HepG2 (cell line): ENCODE measurements around the gene TXNRD3.

ENCODE experiments used
- CEBPG ChIP-seq: IDR thresholded peaks from 2 replicates; pipeline ENCODE4 v1.6.1; 2016
- EEA1 ChIP-seq: sonication (generic); formaldehyde crosslinking; IDR thresholded peaks from 2 replicates; pipeline ENCODE4 v1.5.1; 2020; ENCODE audit warnings: mild to moderate bottlenecking, missing genetic modification reagents, borderline replicate concordance
- FOXK1 ChIP-seq: sonication (generic); formaldehyde crosslinking; IDR thresholded peaks from 2 replicates; pipeline ENCODE4 v1.4.0; 2020; ENCODE audit warnings: low read depth, missing genetic modification reagents, borderline replicate concordance
- GABPA ChIP-seq, 2 experiments: IDR thresholded peaks; 2 replicates each; pipeline ENCODE4 v1.6.1; 2011 to 2016; ENCODE audit warnings: low read depth in 2 of 2, low read length in 1 of 2, missing biosample characterization in 1 of 2, missing genetic modification characterization in 1 of 2
- PHF8 ChIP-seq: sonication (generic); formaldehyde crosslinking; IDR thresholded peaks from 2 replicates; pipeline ENCODE4 v1.5.0; 2020; ENCODE audit warnings: missing genetic modification reagents
- SIN3A ChIP-seq: IDR thresholded peaks from 2 replicates; pipeline ENCODE4 v1.6.1; 2011; ENCODE audit warnings: low read depth, mild to moderate bottlenecking, control low read depth, low read length, borderline replicate concordance
- SMAD1 ChIP-seq: sonication (generic); formaldehyde crosslinking; IDR thresholded peaks from 2 replicates; pipeline ENCODE4 v1.4.0; 2020; ENCODE audit warnings: missing genetic modification reagents, low read depth, mild to moderate bottlenecking, borderline replicate concordance
- SP2 ChIP-seq: sonication (generic); formaldehyde crosslinking; IDR thresholded peaks from 2 replicates; pipeline ENCODE4 v1.5.1; 2020; ENCODE audit warnings: mild to moderate bottlenecking, missing genetic modification reagents
- ZFP36L1 ChIP-seq: sonication (generic); formaldehyde crosslinking; IDR thresholded peaks from 2 replicates; pipeline ENCODE4 v1.8.0; 2022; ENCODE audit warnings: mild to moderate bottlenecking, missing genetic modification reagents, moderate library complexity
- TF ChIP-seq, protein P1 (sequence below): sonication (generic); formaldehyde crosslinking; IDR thresholded peaks from 2 replicates; pipeline ENCODE4 v1.5.0; 2020; ENCODE audit warnings: mild to moderate bottlenecking, missing genetic modification reagents
- TF ChIP-seq, protein P2 (sequence below): sonication (generic); formaldehyde crosslinking; IDR thresholded peaks from 2 replicates; pipeline ENCODE4 v1.5.1; 2020; ENCODE audit warnings: missing genetic modification reagents, mild to moderate bottlenecking, borderline replicate concordance
- TF ChIP-seq, protein P3 (sequence below): sonication (generic); formaldehyde crosslinking; IDR thresholded peaks from 2 replicates; pipeline ENCODE4 v1.5.0; 2020; ENCODE audit warnings: mild to moderate bottlenecking, missing genetic modification reagents, moderate library complexity

DNA sequence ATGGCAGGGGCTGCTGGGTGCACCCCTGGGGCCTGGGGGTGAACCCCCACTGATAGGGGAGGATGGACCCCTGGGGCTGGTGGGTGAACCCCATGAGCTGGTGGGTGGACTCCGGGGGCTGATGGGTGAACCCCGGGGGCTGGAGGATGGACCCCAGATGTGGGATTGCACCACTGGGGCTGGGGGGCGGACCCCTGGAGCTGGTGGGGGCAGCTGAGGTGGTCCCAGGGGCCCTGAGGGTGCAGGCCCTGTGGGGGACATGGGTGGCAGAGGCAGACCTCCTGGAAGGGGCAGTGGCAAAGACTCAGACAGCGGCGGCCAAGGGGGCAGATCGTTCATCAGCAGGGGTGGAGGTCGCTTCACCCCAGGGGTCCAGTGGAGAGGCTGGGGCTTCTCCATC, 17.4 kb upstream of the TXNRD3 start:
- TF ChIP-seq, protein P1, sequence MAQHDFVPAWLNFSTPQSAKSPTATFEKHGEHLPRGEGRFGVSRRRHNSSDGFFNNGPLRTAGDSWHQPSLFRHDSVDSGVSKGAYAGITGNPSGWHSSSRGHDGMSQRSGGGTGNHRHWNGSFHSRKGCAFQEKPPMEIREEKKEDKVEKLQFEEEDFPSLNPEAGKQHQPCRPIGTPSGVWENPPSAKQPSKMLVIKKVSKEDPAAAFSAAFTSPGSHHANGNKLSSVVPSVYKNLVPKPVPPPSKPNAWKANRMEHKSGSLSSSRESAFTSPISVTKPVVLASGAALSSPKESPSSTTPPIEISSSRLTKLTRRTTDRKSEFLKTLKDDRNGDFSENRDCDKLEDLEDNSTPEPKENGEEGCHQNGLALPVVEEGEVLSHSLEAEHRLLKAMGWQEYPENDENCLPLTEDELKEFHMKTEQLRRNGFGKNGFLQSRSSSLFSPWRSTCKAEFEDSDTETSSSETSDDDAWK (CRISPR knock-in tag), result no peak
- no peak for TF ChIP-seq SIN3A
- TF ChIP-seq, protein P2, sequence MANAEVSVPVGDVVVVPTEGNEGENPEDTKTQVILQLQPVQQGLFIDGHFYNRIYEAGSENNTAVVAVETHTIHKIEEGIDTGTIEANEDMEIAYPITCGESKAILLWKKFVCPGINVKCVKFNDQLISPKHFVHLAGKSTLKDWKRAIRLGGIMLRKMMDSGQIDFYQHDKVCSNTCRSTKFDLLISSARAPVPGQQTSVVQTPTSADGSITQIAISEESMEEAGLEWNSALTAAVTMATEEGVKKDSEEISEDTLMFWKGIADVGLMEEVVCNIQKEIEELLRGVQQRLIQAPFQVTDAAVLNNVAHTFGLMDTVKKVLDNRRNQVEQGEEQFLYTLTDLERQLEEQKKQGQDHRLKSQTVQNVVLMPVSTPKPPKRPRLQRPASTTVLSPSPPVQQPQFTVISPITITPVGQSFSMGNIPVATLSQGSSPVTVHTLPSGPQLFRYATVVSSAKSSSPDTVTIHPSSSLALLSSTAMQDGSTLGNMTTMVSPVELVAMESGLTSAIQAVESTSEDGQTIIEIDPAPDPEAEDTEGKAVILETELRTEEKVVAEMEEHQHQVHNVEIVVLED (CRISPR knock-in tag), result no peak
- no peak for TF ChIP-seq ZFP36L1 (CRISPR knock-in tag)
- no peak for TF ChIP-seq PHF8 (CRISPR knock-in tag)
- no peak for TF ChIP-seq CEBPG (CRISPR knock-in tag)
- TF ChIP-seq, protein P3, sequence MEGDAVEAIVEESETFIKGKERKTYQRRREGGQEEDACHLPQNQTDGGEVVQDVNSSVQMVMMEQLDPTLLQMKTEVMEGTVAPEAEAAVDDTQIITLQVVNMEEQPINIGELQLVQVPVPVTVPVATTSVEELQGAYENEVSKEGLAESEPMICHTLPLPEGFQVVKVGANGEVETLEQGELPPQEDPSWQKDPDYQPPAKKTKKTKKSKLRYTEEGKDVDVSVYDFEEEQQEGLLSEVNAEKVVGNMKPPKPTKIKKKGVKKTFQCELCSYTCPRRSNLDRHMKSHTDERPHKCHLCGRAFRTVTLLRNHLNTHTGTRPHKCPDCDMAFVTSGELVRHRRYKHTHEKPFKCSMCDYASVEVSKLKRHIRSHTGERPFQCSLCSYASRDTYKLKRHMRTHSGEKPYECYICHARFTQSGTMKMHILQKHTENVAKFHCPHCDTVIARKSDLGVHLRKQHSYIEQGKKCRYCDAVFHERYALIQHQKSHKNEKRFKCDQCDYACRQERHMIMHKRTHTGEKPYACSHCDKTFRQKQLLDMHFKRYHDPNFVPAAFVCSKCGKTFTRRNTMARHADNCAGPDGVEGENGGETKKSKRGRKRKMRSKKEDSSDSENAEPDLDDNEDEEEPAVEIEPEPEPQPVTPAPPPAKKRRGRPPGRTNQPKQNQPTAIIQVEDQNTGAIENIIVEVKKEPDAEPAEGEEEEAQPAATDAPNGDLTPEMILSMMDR (CRISPR knock-in tag), result no peak
- no peak for TF ChIP-seq SMAD1 (CRISPR knock-in tag)
- no peak for TF ChIP-seq FOXK1
- no peak for TF ChIP-seq SP2 (CRISPR knock-in tag)
- no peak for TF ChIP-seq EEA1 (CRISPR knock-in tag)
- no peak for TF ChIP-seq GABPA (IDR thresholded peaks at IDR 0.05; ENCODE audit: low read depth, low read length)
- no peak for TF ChIP-seq GABPA (CRISPR knock-in tag; IDR thresholded peaks at IDR 0.05; ENCODE audit: low read depth)
